ENCODE measurements around the gene CSF2RB. TPM values are rescaled to one million over a fixed set of nuclear protein-coding genes. Genes with fewer than 3 reads are reported as not detected.

CSF2RB gene
- total and polyA plus RNA-seq, 4 donors = 1.3 to 17.6 (median 4.9) TPM

GRCh38 chr22:36898690-36899089 lies 14.7 kb upstream of the CSF2RB start:
- Histone ChIP-seq H3K9me3 (ENCODE audit: control insufficient read depth, low read length) (peaks cover 16% of the 10 kb centered on the region), H3K4me1 (ENCODE audit: control insufficient read depth in 1 of 2, insufficient read depth in 2 of 2, low read length in 2 of 2) (no peaks in the 10 kb centered on the region), H3K27me3 (ENCODE audit: control insufficient read depth in 1 of 2, insufficient read depth in 2 of 2, low read length in 1 of 2) (no peaks in the 10 kb centered on the region), H3K4me3 (ENCODE audit: low read length in 2 of 2) (no peak overlapping the region), H3K27ac (ENCODE audit: low read depth in 1 of 2, low read length in 2 of 2) (no peak overlapping the region), H3K36me3 (ENCODE audit: control insufficient read depth in 1 of 2, insufficient read depth in 2 of 2, low read length in 1 of 2) (no peaks in the 10 kb centered on the region)
- ATAC-seq (ENCODE audit: low FRiP score) (no peak), DNase-seq (no peak)
- 81% methylated on average over 4 of the region's 4 CpGs for WGBS, 2 donors
- intact Hi-C loops (cut with DNase I) = no loop called here

GRCh38 chr22:36899498-36899897 lies 13.9 kb upstream of the CSF2RB start:
- DNase-seq = no peak
- Histone ChIP-seq H3K9me3 (ENCODE audit: control insufficient read depth, low read length) (peaks cover 14% of the 10 kb centered on the region), H3K27ac (ENCODE audit: low read depth in 1 of 2, low read length in 2 of 2) (no peak overlapping the region), H3K27me3 (ENCODE audit: control insufficient read depth in 1 of 2, insufficient read depth in 2 of 2, low read length in 1 of 2) (no peaks in the 10 kb centered on the region), H3K36me3 (ENCODE audit: control insufficient read depth in 1 of 2, insufficient read depth in 2 of 2, low read length in 1 of 2) (no peaks in the 10 kb centered on the region), H3K4me1 (ENCODE audit: control insufficient read depth in 1 of 2, insufficient read depth in 2 of 2, low read length in 2 of 2) (no peaks in the 10 kb centered on the region), H3K4me3 (ENCODE audit: low read length in 2 of 2) (no peak overlapping the region)
- intact Hi-C loops (cut with DNase I) = no loop called here
- ATAC-seq (ENCODE audit: low FRiP score) = no peak
- 68 to 90% methylated on average over 1 of the region's 1 CpG for WGBS, 2 donors

GRCh38 chr22:36900225-36900624 lies 13.2 kb upstream of the CSF2RB start:
- 57 to 75% methylated on average over 2 of the region's 2 CpGs for WGBS, 2 donors
- H3K9me3 ChIP-seq (ENCODE audit: control insufficient read depth, low read length) = peaks cover 12% of the 10 kb centered on the region
- no peak for DNase-seq
- H3K36me3 ChIP-seq (ENCODE audit: control insufficient read depth in 1 of 2, insufficient read depth in 2 of 2, low read length in 1 of 2) = no peaks in the 10 kb centered on the region
- H3K27ac ChIP-seq (ENCODE audit: low read depth in 1 of 2, low read length in 2 of 2) = no peak overlapping the region
- H3K27me3 ChIP-seq (ENCODE audit: control insufficient read depth in 1 of 2, insufficient read depth in 2 of 2, low read length in 1 of 2) = peaks cover 0 to 2% of the 10 kb centered on the region in 2 donors
- no peaks in the 10 kb centered on the region for H3K4me1 ChIP-seq (ENCODE audit: control insufficient read depth in 1 of 2, insufficient read depth in 2 of 2, low read length in 2 of 2)
- no peak for ATAC-seq (ENCODE audit: low FRiP score)
- no peak overlapping the region for H3K4me3 ChIP-seq (ENCODE audit: low read length in 2 of 2)
- intact Hi-C loops (cut with DNase I) = no loop called here

GRCh38 chr22:36900880-36901279 lies 12.5 kb upstream of the CSF2RB start:
- Histone ChIP-seq H3K9me3 (ENCODE audit: control insufficient read depth, low read length) (peaks cover 10% of the 10 kb centered on the region), H3K36me3 (ENCODE audit: control insufficient read depth in 1 of 2, insufficient read depth in 2 of 2, low read length in 1 of 2) (no peaks in the 10 kb centered on the region), H3K27ac (ENCODE audit: low read depth in 1 of 2, low read length in 2 of 2) (no peak overlapping the region), H3K4me3 (ENCODE audit: low read length in 2 of 2) (no peak overlapping the region), H3K27me3 (ENCODE audit: control insufficient read depth in 1 of 2, insufficient read depth in 2 of 2, low read length in 1 of 2) (peaks cover 0 to 2% of the 10 kb centered on the region in 2 donors), H3K4me1 (ENCODE audit: control insufficient read depth in 1 of 2, insufficient read depth in 2 of 2, low read length in 2 of 2) (no peaks in the 10 kb centered on the region)
- no peak for DNase-seq
- WGBS, 2 donors = 12 to 14% methylated on average over 4 of the region's 4 CpGs
- intact Hi-C loops (cut with DNase I) = no loop called here
- no peak for ATAC-seq (ENCODE audit: low FRiP score)

GRCh38 chr22:36901411-36902142 lies 11.9 kb upstream of the CSF2RB start:
- 84 to 86% methylated on average over 13 of the region's 13 CpGs for WGBS, 2 donors

GRCh38 chr22:36902143-36902926 lies 11.1 kb upstream of the CSF2RB start:
- no peak for DNase-seq
- H3K27me3 ChIP-seq (ENCODE audit: control insufficient read depth in 1 of 2, insufficient read depth in 2 of 2, low read length in 1 of 2) = peaks cover 0 to 2% of the 10 kb centered on the region in 2 donors
- no peak for ATAC-seq (ENCODE audit: low FRiP score)

More at GRCh38 chr22:36901411-36902142, 11.9 kb upstream of the CSF2RB start:
- H3K36me3 ChIP-seq (ENCODE audit: control insufficient read depth in 1 of 2, insufficient read depth in 2 of 2, low read length in 1 of 2) = no peaks in the 10 kb centered on the region
- ATAC-seq (ENCODE audit: low FRiP score) = no peak
- peaks cover 0 to 2% of the 10 kb centered on the region in 2 donors for H3K27me3 ChIP-seq (ENCODE audit: control insufficient read depth in 1 of 2, insufficient read depth in 2 of 2, low read length in 1 of 2)
- no peaks in the 10 kb centered on the region for H3K4me1 ChIP-seq (ENCODE audit: control insufficient read depth in 1 of 2, insufficient read depth in 2 of 2, low read length in 2 of 2)
- H3K9me3 ChIP-seq (ENCODE audit: control insufficient read depth, low read length) = peaks cover 10% of the 10 kb centered on the region
- no peak overlapping the region for H3K4me3 ChIP-seq (ENCODE audit: low read length in 2 of 2)
- DNase-seq = no peak
- intact Hi-C loops (cut with DNase I) = no loop called here
- no peak overlapping the region for H3K27ac ChIP-seq (ENCODE audit: low read depth in 1 of 2, low read length in 2 of 2)

GRCh38 chr22:36904260-36904880 lies 9.1 kb upstream of the CSF2RB start:
- H3K27ac ChIP-seq (ENCODE audit: low read depth in 1 of 2, low read length in 2 of 2) = no peak overlapping the region
- no peaks in the 10 kb centered on the region for H3K36me3 ChIP-seq (ENCODE audit: control insufficient read depth in 1 of 2, insufficient read depth in 2 of 2, low read length in 1 of 2)
- ATAC-seq (ENCODE audit: low FRiP score) (no peak), DNase-seq (no peak)
- no peaks in the 10 kb centered on the region for H3K4me1 ChIP-seq (ENCODE audit: control insufficient read depth in 1 of 2, insufficient read depth in 2 of 2, low read length in 2 of 2)
- H3K9me3 ChIP-seq (ENCODE audit: control insufficient read depth, low read length) = peaks cover 10% of the 10 kb centered on the region
- intact Hi-C loops (cut with DNase I) = no loop called here
- H3K4me3 ChIP-seq (ENCODE audit: low read length in 2 of 2) = no peak overlapping the region
- 75 to 77% methylated on average over 6 of the region's 6 CpGs for WGBS, 2 donors
- peaks cover 0 to 2% of the 10 kb centered on the region in 2 donors for H3K27me3 ChIP-seq (ENCODE audit: control insufficient read depth in 1 of 2, insufficient read depth in 2 of 2, low read length in 1 of 2)

More at GRCh38 chr22:36902143-36902926, 11.1 kb upstream of the CSF2RB start:
- H3K36me3 ChIP-seq (ENCODE audit: control insufficient read depth in 1 of 2, insufficient read depth in 2 of 2, low read length in 1 of 2) = no peaks in the 10 kb centered on the region
- H3K4me3 ChIP-seq (ENCODE audit: low read length in 2 of 2) = no peak overlapping the region
- intact Hi-C loops (cut with DNase I) = no loop called here
- H3K27ac ChIP-seq (ENCODE audit: low read depth in 1 of 2, low read length in 2 of 2) = no peak overlapping the region
- peaks cover 10% of the 10 kb centered on the region for H3K9me3 ChIP-seq (ENCODE audit: control insufficient read depth, low read length)
- no peaks in the 10 kb centered on the region for H3K4me1 ChIP-seq (ENCODE audit: control insufficient read depth in 1 of 2, insufficient read depth in 2 of 2, low read length in 2 of 2)
- WGBS, 2 donors = 76 to 80% methylated on average over 8 of the region's 8 CpGs

- intact Hi-C loops (cut with DNase I) = no loop called here
- WGBS, 2 donors = 76 to 81% methylated on average over 7 of the region's 7 CpGs
- no peak overlapping the region for H3K4me3 ChIP-seq (ENCODE audit: low read length in 2 of 2)
- peaks cover 0 to 2% of the 10 kb centered on the region in 2 donors for H3K27me3 ChIP-seq (ENCODE audit: control insufficient read depth in 1 of 2, insufficient read depth in 2 of 2, low read length in 1 of 2)
- H3K36me3 ChIP-seq (ENCODE audit: control insufficient read depth in 1 of 2, insufficient read depth in 2 of 2, low read length in 1 of 2) = no peaks in the 10 kb centered on the region
- no peaks in the 10 kb centered on the region for H3K4me1 ChIP-seq (ENCODE audit: control insufficient read depth in 1 of 2, insufficient read depth in 2 of 2, low read length in 2 of 2)
- DNase-seq (no peak), ATAC-seq (ENCODE audit: low FRiP score) (no peak)
- H3K27ac ChIP-seq (ENCODE audit: low read depth in 1 of 2, low read length in 2 of 2) = no peak overlapping the region
- peaks cover 1% of the 10 kb centered on the region for H3K9me3 ChIP-seq (ENCODE audit: control insufficient read depth, low read length)
Measured at GRCh38 chr22:36907253-36908195, 5.9 kb upstream of the CSF2RB start.
